SK-N-SH treated with all-trans-retinoic acid at 6 μM for 48 hours (cell line): ENCODE results near the gene EXOC3.

ENCODE experiments used
- ATAC-seq: fragments of 200-7000 bp; cut with Tn5 transposase; 3 replicates; pipeline ENCODE4 v1.9.1; 2020; ENCODE audit warnings: mild to moderate bottlenecking, moderate library complexity
- ARNTL ChIP-seq: fragments of 450-650 bp; formaldehyde crosslinking; IDR thresholded peaks from 2 replicates; pipeline ENCODE4 v1.5.0; 2020; ENCODE audit warnings: low read depth, mild to moderate bottlenecking, moderate library complexity, borderline replicate concordance
- BACH2 ChIP-seq: fragments of 250-450 bp; sonication (Bioruptor Pico); IDR thresholded peaks from 2 replicates; pipeline ENCODE4 v1.9.0; 2021; ENCODE audit warnings: mild to moderate bottlenecking, borderline replicate concordance
- CSDC2 ChIP-seq: fragments of 250-450 bp; sonication (Bioruptor Pico); IDR thresholded peaks from 2 replicates; pipeline ENCODE4 v1.5.0; 2020; ENCODE audit warnings: mild to moderate bottlenecking, moderate library complexity
- ESRRG ChIP-seq: fragments of 250-450 bp; sonication (Bioruptor Pico); IDR thresholded peaks from 2 replicates; pipeline ENCODE4 v1.6.1; 2021; ENCODE audit warnings: mild to moderate bottlenecking
- GLIS3 ChIP-seq: fragments of 250-450 bp; sonication (Bioruptor Pico); IDR thresholded peaks from 2 replicates; pipeline ENCODE4 v1.5.0; 2020; ENCODE audit warnings: mild to moderate bottlenecking, moderate library complexity
- ISL1 ChIP-seq: fragments of 250-450 bp; sonication (Bioruptor Pico); IDR thresholded peaks from 2 replicates; pipeline ENCODE4 v2.1.2; 2022; ENCODE audit warnings: mild to moderate bottlenecking, moderate library complexity
- OSR1 ChIP-seq: fragments of 250-450 bp; sonication (Bioruptor Pico); IDR thresholded peaks from 2 replicates; pipeline ENCODE4 v1.8.0; 2022; ENCODE audit warnings: moderate library complexity, mild to moderate bottlenecking, inconsistent platforms
- PPARA ChIP-seq: fragments of 250-450 bp; sonication (Bioruptor Pico); IDR thresholded peaks from 2 replicates; pipeline ENCODE4 v1.5.0; 2020; ENCODE audit warnings: mild to moderate bottlenecking, borderline replicate concordance
- RARB ChIP-seq: fragments of 250-450 bp; sonication (Bioruptor Pico); IDR thresholded peaks from 2 replicates; pipeline ENCODE4 v1.8.0; 2021; ENCODE audit warnings: mild to moderate bottlenecking, moderate library complexity
- SNAI2 ChIP-seq: fragments of 250-450 bp; sonication (Bioruptor Pico); IDR thresholded peaks from 2 replicates; pipeline ENCODE4 v1.5.0; 2020; ENCODE audit warnings: mild to moderate bottlenecking, moderate library complexity
- TCF4 ChIP-seq: fragments of 250-450 bp; sonication (Bioruptor Pico); IDR thresholded peaks from 2 replicates; pipeline ENCODE4 v1.8.0; 2021; ENCODE audit warnings: mild to moderate bottlenecking, moderate library complexity, borderline replicate concordance
- ZFP3 ChIP-seq: fragments of 250-450 bp; sonication (Bioruptor Pico); IDR thresholded peaks from 2 replicates; pipeline ENCODE4 v1.5.0; 2020; ENCODE audit warnings: mild to moderate bottlenecking, moderate library complexity
- ZFP30 ChIP-seq: fragments of 450-650 bp; formaldehyde crosslinking; IDR thresholded peaks from 2 replicates; pipeline ENCODE4 v1.5.0; 2022; ENCODE audit warnings: mild to moderate bottlenecking, moderate library complexity
- ZNF565 ChIP-seq: fragments of 450-650 bp; formaldehyde crosslinking; conservative IDR thresholded peaks from 2 replicates; pipeline ENCODE4 v1.5.0; 2020; ENCODE audit warnings: low read depth, mild to moderate bottlenecking, moderate library complexity
- ZNF70 ChIP-seq: fragments of 450-650 bp; formaldehyde crosslinking; IDR thresholded peaks from 2 replicates; pipeline ENCODE4 v1.5.0; 2020; ENCODE audit warnings: mild to moderate bottlenecking, moderate library complexity
- ZNF8 ChIP-seq: fragments of 450-650 bp; formaldehyde crosslinking; IDR thresholded peaks from 2 replicates; pipeline ENCODE4 v1.5.0; 2020; ENCODE audit warnings: mild to moderate bottlenecking, moderate library complexity
- TF ChIP-seq, protein P1 (sequence below): fragments of 250-450 bp; sonication (Bioruptor Pico); IDR thresholded peaks from 2 replicates; pipeline ENCODE4 v1.5.0; 2020; ENCODE audit warnings: mild to moderate bottlenecking, moderate library complexity
- TF ChIP-seq, protein P2 (sequence below): fragments of 250-450 bp; sonication (Bioruptor Pico); IDR thresholded peaks from 2 replicates; pipeline ENCODE4 v1.5.1; 2020; ENCODE audit warnings: low read depth, mild to moderate bottlenecking, moderate library complexity
- TF ChIP-seq, protein P3 (sequence below): fragments of 250-450 bp; sonication (Bioruptor Pico); IDR thresholded peaks from 2 replicates; pipeline ENCODE4 v1.5.1; 2021; ENCODE audit warnings: mild to moderate bottlenecking, moderate library complexity
- TF ChIP-seq, protein P4 (sequence below): fragments of 250-450 bp; sonication (Bioruptor Pico); IDR thresholded peaks from 2 replicates; pipeline ENCODE4 v1.8.0; 2021; ENCODE audit warnings: low read depth, mild to moderate bottlenecking, moderate library complexity, borderline replicate concordance
- TF ChIP-seq, protein P5 (sequence below): fragments of 250-450 bp; sonication (Bioruptor Pico); IDR thresholded peaks from 2 replicates; pipeline ENCODE4 v1.8.0; 2020; ENCODE audit warnings: mild to moderate bottlenecking, moderate library complexity, borderline replicate concordance

The EXOC3 gene

DNA sequence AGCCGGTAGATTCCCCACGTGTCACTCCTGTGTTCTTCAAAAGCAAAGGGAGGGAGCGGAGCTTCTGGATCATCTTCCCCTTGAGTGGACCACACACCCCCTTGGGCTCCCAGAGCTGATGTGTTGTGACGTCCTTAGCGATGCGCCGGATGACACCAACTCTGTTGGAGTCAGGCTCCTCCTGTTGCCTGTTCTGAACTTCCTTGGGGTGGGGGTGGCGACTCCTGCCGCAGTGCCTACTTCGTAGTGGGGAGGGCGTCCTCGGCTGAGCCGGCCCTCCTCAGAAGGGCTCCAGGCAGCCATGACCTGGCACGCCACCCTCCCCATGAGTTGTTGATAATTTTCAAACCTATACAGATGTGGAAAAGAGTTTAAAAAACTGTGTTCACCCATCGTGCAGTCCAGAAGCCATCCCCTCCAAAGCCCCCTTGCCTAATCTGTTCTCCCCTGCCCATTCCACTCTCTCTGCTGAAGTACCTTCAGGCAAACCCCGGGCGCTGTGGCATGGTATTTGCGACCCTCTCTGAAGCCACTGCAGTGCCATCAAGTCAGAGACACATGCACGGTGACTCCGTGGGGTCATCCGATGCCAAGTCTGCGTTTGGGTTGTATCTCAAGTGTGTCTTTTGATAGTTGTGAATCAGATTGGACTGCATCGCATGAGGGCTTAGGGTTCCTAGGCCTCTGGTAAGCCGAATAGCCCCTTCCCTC lies 16.7 kb downstream of the EXOC3 start:
- ATAC-seq = no peak
- TF ChIP-seq ZNF8 (no peak), ESRRG (CRISPR knock-in tag) (no peak), ZNF565 (no peak), ZNF70 (no peak), BACH2 (no peak)
- TF ChIP-seq, protein P1, sequence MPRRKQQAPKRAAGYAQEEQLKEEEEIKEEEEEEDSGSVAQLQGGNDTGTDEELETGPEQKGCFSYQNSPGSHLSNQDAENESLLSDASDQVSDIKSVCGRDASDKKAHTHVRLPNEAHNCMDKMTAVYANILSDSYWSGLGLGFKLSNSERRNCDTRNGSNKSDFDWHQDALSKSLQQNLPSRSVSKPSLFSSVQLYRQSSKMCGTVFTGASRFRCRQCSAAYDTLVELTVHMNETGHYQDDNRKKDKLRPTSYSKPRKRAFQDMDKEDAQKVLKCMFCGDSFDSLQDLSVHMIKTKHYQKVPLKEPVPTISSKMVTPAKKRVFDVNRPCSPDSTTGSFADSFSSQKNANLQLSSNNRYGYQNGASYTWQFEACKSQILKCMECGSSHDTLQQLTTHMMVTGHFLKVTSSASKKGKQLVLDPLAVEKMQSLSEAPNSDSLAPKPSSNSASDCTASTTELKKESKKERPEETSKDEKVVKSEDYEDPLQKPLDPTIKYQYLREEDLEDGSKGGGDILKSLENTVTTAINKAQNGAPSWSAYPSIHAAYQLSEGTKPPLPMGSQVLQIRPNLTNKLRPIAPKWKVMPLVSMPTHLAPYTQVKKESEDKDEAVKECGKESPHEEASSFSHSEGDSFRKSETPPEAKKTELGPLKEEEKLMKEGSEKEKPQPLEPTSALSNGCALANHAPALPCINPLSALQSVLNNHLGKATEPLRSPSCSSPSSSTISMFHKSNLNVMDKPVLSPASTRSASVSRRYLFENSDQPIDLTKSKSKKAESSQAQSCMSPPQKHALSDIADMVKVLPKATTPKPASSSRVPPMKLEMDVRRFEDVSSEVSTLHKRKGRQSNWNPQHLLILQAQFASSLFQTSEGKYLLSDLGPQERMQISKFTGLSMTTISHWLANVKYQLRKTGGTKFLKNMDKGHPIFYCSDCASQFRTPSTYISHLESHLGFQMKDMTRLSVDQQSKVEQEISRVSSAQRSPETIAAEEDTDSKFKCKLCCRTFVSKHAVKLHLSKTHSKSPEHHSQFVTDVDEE (CRISPR knock-in tag) = no peak
- TF ChIP-seq, protein P2, sequence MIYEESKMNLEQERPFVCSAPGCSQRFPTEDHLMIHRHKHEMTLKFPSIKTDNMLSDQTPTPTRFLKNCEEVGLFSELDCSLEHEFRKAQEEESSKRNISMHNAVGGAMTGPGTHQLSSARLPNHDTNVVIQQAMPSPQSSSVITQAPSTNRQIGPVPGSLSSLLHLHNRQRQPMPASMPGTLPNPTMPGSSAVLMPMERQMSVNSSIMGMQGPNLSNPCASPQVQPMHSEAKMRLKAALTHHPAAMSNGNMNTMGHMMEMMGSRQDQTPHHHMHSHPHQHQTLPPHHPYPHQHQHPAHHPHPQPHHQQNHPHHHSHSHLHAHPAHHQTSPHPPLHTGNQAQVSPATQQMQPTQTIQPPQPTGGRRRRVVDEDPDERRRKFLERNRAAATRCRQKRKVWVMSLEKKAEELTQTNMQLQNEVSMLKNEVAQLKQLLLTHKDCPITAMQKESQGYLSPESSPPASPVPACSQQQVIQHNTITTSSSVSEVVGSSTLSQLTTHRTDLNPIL (CRISPR knock-in tag) = no peak
- TF ChIP-seq, all 23 proteins: peak for 0

DNA sequence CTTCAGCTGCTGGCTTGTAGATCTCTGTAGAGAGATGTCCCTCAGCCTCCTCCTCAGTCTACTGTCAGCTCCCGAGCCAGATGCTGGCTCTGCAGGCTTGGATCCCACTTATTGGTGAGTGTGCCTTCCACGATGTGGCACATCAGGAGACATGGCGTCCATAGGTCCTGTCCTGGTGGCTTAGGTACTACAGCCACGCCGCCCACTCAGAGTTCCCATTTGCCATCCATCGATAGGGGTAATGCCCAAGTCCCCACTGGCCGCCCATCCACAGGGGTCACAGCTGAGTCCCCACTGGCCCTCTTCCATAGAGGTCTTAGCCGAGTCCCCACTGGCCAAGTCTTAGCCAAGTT lies 17.3 kb downstream of the EXOC3 start:
- ATAC-seq = no peak
- TF ChIP-seq, protein P3, sequence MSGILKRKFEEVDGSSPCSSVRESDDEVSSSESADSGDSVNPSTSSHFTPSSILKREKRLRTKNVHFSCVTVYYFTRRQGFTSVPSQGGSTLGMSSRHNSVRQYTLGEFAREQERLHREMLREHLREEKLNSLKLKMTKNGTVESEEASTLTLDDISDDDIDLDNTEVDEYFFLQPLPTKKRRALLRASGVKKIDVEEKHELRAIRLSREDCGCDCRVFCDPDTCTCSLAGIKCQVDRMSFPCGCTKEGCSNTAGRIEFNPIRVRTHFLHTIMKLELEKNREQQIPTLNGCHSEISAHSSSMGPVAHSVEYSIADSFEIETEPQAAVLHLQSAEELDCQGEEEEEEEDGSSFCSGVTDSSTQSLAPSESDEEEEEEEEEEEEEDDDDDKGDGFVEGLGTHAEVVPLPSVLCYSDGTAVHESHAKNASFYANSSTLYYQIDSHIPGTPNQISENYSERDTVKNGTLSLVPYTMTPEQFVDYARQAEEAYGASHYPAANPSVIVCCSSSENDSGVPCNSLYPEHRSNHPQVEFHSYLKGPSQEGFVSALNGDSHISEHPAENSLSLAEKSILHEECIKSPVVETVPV = no peak
- TF ChIP-seq, protein P1 (CRISPR knock-in tag) = no peak
- TF ChIP-seq ISL1 (CRISPR knock-in tag) (no peak), CSDC2 (CRISPR knock-in tag) (no peak), SNAI2 (CRISPR knock-in tag) (no peak), PPARA (CRISPR knock-in tag) (no peak), ARNTL (CRISPR knock-in tag) (no peak), ZFP30 (CRISPR knock-in tag) (no peak), ZNF8 (no peak), RARB (CRISPR knock-in tag) (no peak), BACH2 (no peak), TCF4 (CRISPR knock-in tag) (no peak), ZFP3 (CRISPR knock-in tag) (no peak), OSR1 (no peak), GLIS3 (no peak)
- TF ChIP-seq, protein P4, sequence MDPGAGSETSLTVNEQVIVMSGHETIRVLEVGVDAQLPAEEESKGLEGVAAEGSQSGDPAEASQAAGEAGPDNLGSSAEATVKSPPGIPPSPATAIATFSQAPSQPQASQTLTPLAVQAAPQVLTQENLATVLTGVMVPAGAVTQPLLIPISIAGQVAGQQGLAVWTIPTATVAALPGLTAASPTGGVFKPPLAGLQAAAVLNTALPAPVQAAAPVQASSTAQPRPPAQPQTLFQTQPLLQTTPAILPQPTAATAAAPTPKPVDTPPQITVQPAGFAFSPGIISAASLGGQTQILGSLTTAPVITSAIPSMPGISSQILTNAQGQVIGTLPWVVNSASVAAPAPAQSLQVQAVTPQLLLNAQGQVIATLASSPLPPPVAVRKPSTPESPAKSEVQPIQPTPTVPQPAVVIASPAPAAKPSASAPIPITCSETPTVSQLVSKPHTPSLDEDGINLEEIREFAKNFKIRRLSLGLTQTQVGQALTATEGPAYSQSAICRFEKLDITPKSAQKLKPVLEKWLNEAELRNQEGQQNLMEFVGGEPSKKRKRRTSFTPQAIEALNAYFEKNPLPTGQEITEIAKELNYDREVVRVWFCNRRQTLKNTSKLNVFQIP = no peak
- TF ChIP-seq, protein P5, sequence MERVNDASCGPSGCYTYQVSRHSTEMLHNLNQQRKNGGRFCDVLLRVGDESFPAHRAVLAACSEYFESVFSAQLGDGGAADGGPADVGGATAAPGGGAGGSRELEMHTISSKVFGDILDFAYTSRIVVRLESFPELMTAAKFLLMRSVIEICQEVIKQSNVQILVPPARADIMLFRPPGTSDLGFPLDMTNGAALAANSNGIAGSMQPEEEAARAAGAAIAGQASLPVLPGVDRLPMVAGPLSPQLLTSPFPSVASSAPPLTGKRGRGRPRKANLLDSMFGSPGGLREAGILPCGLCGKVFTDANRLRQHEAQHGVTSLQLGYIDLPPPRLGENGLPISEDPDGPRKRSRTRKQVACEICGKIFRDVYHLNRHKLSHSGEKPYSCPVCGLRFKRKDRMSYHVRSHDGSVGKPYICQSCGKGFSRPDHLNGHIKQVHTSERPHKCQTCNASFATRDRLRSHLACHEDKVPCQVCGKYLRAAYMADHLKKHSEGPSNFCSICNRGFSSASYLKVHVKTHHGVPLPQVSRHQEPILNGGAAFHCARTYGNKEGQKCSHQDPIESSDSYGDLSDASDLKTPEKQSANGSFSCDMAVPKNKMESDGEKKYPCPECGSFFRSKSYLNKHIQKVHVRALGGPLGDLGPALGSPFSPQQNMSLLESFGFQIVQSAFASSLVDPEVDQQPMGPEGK (CRISPR knock-in tag) = no peak
- TF ChIP-seq, protein P2 (CRISPR knock-in tag) = no peak
- TF ChIP-seq, all 23 proteins: peak for 0
